IMR-90 (cell line): ENCODE measurements around the gene TSPAN16. TPM values are rescaled to one million over a fixed set of nuclear protein-coding genes. Genes with fewer than 3 reads are reported as not detected.

Experiments
- ATAC-seq: fragments of 200-7000 bp; cut with Tn5 transposase; 2 replicates; pipeline ENCODE4 v1.9.1; 2020; ENCODE audit warnings: low read depth, mild to moderate bottlenecking, moderate library complexity
- BruUV-seq: library from RNA; stranded (reverse); fragments of 400-500 nt; replicated peaks from 2 replicates; lab custom pipeline; 2021; lab: Mats Ljungman, UMichigan
- CTCF ChIA-PET: fragments of 300-600 bp; formaldehyde crosslinking; extraction: SDS; loops from one replicate; lab custom pipeline; 2021; ENCODE audit warnings: antibody characterized with exemption; lab: Yijun Ruan, JAX
- POLR2A ChIA-PET: fragments of 300-600 bp; sonication (Branson Sonifier 250); formaldehyde crosslinking; loops from one replicate; lab custom pipeline; 2022; ENCODE audit warnings: antibody characterized with exemption; ENCODE audit not compliant: unreplicated experiment; lab: Charles Lee
- DNase-seq: peaks from one replicate; pipeline ENCODE4 v3.0.0; 2013
- H2AFZ ChIP-seq: replicated peaks from 2 replicates; pipeline ENCODE3; 2013; ENCODE audit warnings: low read length, mild to moderate bottlenecking; ENCODE audit not compliant: poor library complexity
- H2AK5ac ChIP-seq: 2 replicates; pipeline ENCODE4 v1.6.1; 2013; ENCODE audit warnings: low read depth, low read length, inconsistent platforms
- H2AK9ac ChIP-seq: replicated peaks from 2 replicates; pipeline ENCODE3; 2013; ENCODE audit warnings: mild to moderate bottlenecking, low read depth, low read length, moderate library complexity; ENCODE audit not compliant: poor library complexity
- H2BK120ac ChIP-seq: 2 replicates; pipeline ENCODE4 v1.6.1; 2013; ENCODE audit warnings: low read depth, low read length, inconsistent platforms
- H2BK15ac ChIP-seq: 3 replicates; pipeline ENCODE4 v1.6.1; 2013; ENCODE audit warnings: low read depth, low read length, inconsistent platforms
- H2BK20ac ChIP-seq: 2 replicates; pipeline ENCODE4 v1.6.1; 2013; ENCODE audit warnings: low read depth, mild to moderate bottlenecking, inconsistent platforms, low read length, moderate library complexity
- H2BK5ac ChIP-seq: 2 replicates; pipeline ENCODE4 v1.6.1; 2013; ENCODE audit warnings: mild to moderate bottlenecking, low read depth, low read length, inconsistent platforms; ENCODE audit not compliant: poor library complexity, severe bottlenecking
- H3K14ac ChIP-seq: replicated peaks from 2 replicates; pipeline ENCODE4 v1.6.1; 2013; ENCODE audit warnings: low read depth, low read length, inconsistent platforms
- H3K18ac ChIP-seq: 2 replicates; pipeline ENCODE4 v1.6.1; 2013; ENCODE audit warnings: low read depth, low read length, control low read depth
- H3K23ac ChIP-seq: 2 replicates; pipeline ENCODE4 v1.6.1; 2013; ENCODE audit warnings: low read depth, low read length, inconsistent platforms
- H3K27ac ChIP-seq: 2 replicates; pipeline ENCODE4 v1.5.1; 2013; ENCODE audit warnings: mild to moderate bottlenecking, control low read depth, low read length; ENCODE audit not compliant: insufficient read depth
- H3K27me3 ChIP-seq: 2 replicates; pipeline ENCODE4 v1.6.1; 2013; ENCODE audit warnings: low read length; ENCODE audit not compliant: control insufficient read depth, insufficient read depth
- H3K36me3 ChIP-seq: 2 replicates; pipeline ENCODE4 v1.6.1; 2013; ENCODE audit warnings: low read length, mixed read lengths; ENCODE audit not compliant: control insufficient read depth, insufficient read depth
- H3K4ac ChIP-seq: 2 replicates; pipeline ENCODE4 v1.6.1; 2013; ENCODE audit warnings: low read depth, low read length, inconsistent platforms
- H3K4me1 ChIP-seq: 2 replicates; pipeline ENCODE4 v1.6.1; 2013; ENCODE audit warnings: low read length, mixed read lengths; ENCODE audit not compliant: control insufficient read depth, insufficient read depth
- H3K4me2 ChIP-seq: 2 replicates; pipeline ENCODE4 v1.6.1; 2013; ENCODE audit warnings: low read depth, mild to moderate bottlenecking, control low read depth, low read length, moderate library complexity
- H3K4me3 ChIP-seq: 2 replicates; pipeline ENCODE4 v1.5.1; 2013; ENCODE audit warnings: low read depth, mild to moderate bottlenecking, control low read depth, low read length, moderate library complexity; ENCODE audit not compliant: insufficient read depth
- H3K56ac ChIP-seq: 2 replicates; pipeline ENCODE4 v1.6.1; 2013; ENCODE audit warnings: low read length, inconsistent platforms; ENCODE audit not compliant: insufficient read depth; ENCODE audit errors: extremely low read depth
- H3K79me1 ChIP-seq, 2 experiments: 2 replicates each; pipeline ENCODE4 v1.6.1; 2013; ENCODE audit warnings: low read length in 2 of 2, inconsistent platforms in 1 of 2, low read depth in 1 of 2
- H3K9ac ChIP-seq: 2 replicates; pipeline ENCODE4 v1.6.1; 2013; ENCODE audit warnings: low read depth, low read length, control low read depth
- H3K9me1 ChIP-seq: 2 replicates; pipeline ENCODE4 v1.6.1; 2013; ENCODE audit warnings: low read length, inconsistent platforms; ENCODE audit not compliant: insufficient read depth
- H3K9me3 ChIP-seq: 2 replicates; pipeline ENCODE4 v1.6.1; 2013; ENCODE audit warnings: low read length; ENCODE audit not compliant: control insufficient read depth, insufficient read depth
- H4K20me1 ChIP-seq: 2 replicates; pipeline ENCODE4 v1.6.1; 2013; ENCODE audit warnings: low read length, inconsistent platforms; ENCODE audit not compliant: insufficient read depth
- H4K5ac ChIP-seq: 2 replicates; pipeline ENCODE4 v1.6.1; 2013; ENCODE audit warnings: mild to moderate bottlenecking, low read depth, low read length, control low read depth
- H4K8ac ChIP-seq, 2 experiments: 2 replicates each; pipeline ENCODE4 v1.6.1; 2013; ENCODE audit warnings: low read depth in 2 of 2, low read length in 2 of 2, control low read depth in 1 of 2, inconsistent platforms in 1 of 2
- H4K91ac ChIP-seq: 2 replicates; pipeline ENCODE4 v1.6.1; 2013; ENCODE audit warnings: low read depth, low read length, inconsistent platforms; ENCODE audit not compliant: insufficient read depth
- BHLHE40 ChIP-seq: fragments of 150-350 bp; IDR thresholded peaks from 2 replicates; pipeline ENCODE4 v1.6.1; 2016; ENCODE audit warnings: mild to moderate bottlenecking, low read depth, low read length
- CTCF ChIP-seq: conservative IDR thresholded peaks from 2 replicates; pipeline ENCODE4 v1.5.1; 2012; ENCODE audit warnings: mild to moderate bottlenecking, low read depth, low read length, improper control_type of control experiment
- ELK1 ChIP-seq: fragments of 150-350 bp; IDR thresholded peaks from 2 replicates; pipeline ENCODE4 v1.6.1; 2016; ENCODE audit warnings: low read depth, mild to moderate bottlenecking, low read length, moderate library complexity, borderline replicate concordance
- FOS ChIP-seq: fragments of 150-350 bp; IDR thresholded peaks from 2 replicates; pipeline ENCODE4 v1.6.1; 2016; ENCODE audit warnings: low read depth, low read length
- MAFK ChIP-seq: IDR thresholded peaks from 2 replicates; pipeline ENCODE4 v1.6.1; 2012; ENCODE audit warnings: low read depth, low read length, improper control_type of control experiment
- MAZ ChIP-seq: IDR thresholded peaks from 2 replicates; pipeline ENCODE4 v1.6.1; 2012; ENCODE audit warnings: low read depth, mild to moderate bottlenecking, low read length, improper control_type of control experiment, moderate library complexity, borderline replicate concordance
- NFE2L2 ChIP-seq: fragments of 150-350 bp; IDR thresholded peaks from 2 replicates; pipeline ENCODE4 v1.6.1; 2016; ENCODE audit warnings: low read depth, mild to moderate bottlenecking, low read length
- RAD21 ChIP-seq: IDR thresholded peaks from 2 replicates; pipeline ENCODE4 v1.6.1; 2012; ENCODE audit warnings: low read length, improper control_type of control experiment
- RCOR1 ChIP-seq: IDR thresholded peaks from 2 replicates; pipeline ENCODE4 v1.6.1; 2012; ENCODE audit warnings: mild to moderate bottlenecking, low read length, improper control_type of control experiment; ENCODE audit not compliant: insufficient replicate concordance
- RFX5 ChIP-seq: IDR thresholded peaks from 2 replicates; pipeline ENCODE4 v1.8.0; 2012; ENCODE audit warnings: low read depth, mild to moderate bottlenecking, low read length, moderate library complexity
- USF2 ChIP-seq: fragments of 150-350 bp; IDR thresholded peaks from 2 replicates; pipeline ENCODE4 v1.6.1; 2017; ENCODE audit warnings: mild to moderate bottlenecking, antibody characterized with exemption, low read length, low read depth
- WGBS, 2 experiments: methylation state at CpG; one replicate each; pipeline versions ENCODE4 v1.1.5 to v1.1.7; 2013; ENCODE audit warnings: missing lambda C conversion rate in 2 of 2; ENCODE audit not compliant: insufficient read length in 1 of 2; ENCODE audit errors: extremely low coverage in 2 of 2; 5-methylcytosine and 5-hydroxymethylcytosine counted together
- dilution Hi-C: fragments of 300-500 bp; cut with HindIII; formaldehyde crosslinking; loops from one replicate; pipeline ENCODE4 v1.14.3; 2018; ENCODE audit warnings: low sequenced_read_pairs; ENCODE audit not compliant: unreplicated experiment
- in situ Hi-C: fragments of 300-500 bp; cut with MboI; formaldehyde crosslinking; loops from 3 replicates; pipeline ENCODE4 v1.14.3; 2019; ENCODE audit warnings: low sequenced_read_pairs, inconsistent platforms, mixed read lengths
- intact Hi-C: fragments of 100-400 bp; cut with micrococcal nuclease; formaldehyde crosslinking; loops from 2 replicates; pipeline ENCODE4 v1.10.0; 2022
- polyA plus RNA-seq, 3 experiments: library from polyadenylated mRNA; depleted of rRNA; stranded (reverse); fragments of >200 nt; gene quantifications; 2 replicates each; pipeline ENCODE4 v1.2.3, GENCODE V29; 2012; ENCODE audit warnings: low replicate concordance in 1 of 3
- total RNA-seq: library from RNA; depleted of rRNA; stranded (reverse); fragments of >200 nt; gene quantifications from 2 replicates; pipeline ENCODE4 v1.2.3, GENCODE V29; 2012

The TSPAN16 gene
- total and polyA plus RNA-seq, 2 of the 4 experiments (the other 2 are of a cell fraction): not detected

- H4K5ac ChIP-seq: no peak overlapping the region
- ChIA-PET CTCF (no interaction called here), POLR2A (no interaction called here)
- H4K8ac ChIP-seq: no peak overlapping the region
- H2BK20ac ChIP-seq: no peak overlapping the region
- peaks cover 8% of the 10 kb centered on the region for H3K4me1 ChIP-seq
- H2BK5ac ChIP-seq: no peak overlapping the region
- no peak overlapping the region for H2BK120ac ChIP-seq
- H4K20me1 ChIP-seq: no peaks in the 10 kb centered on the region
- H3K14ac ChIP-seq: no peak overlapping the region
- TF ChIP-seq MAFK: no peak
- TF ChIP-seq RCOR1: no peak
- TF ChIP-seq NFE2L2: no peak
- no peak for TF ChIP-seq MAZ
- TF ChIP-seq BHLHE40: no peak
- no peak for TF ChIP-seq RAD21
- TF ChIP-seq RFX5: no peak
- TF ChIP-seq ELK1: no peak
- no peak for TF ChIP-seq USF2
- no peak for TF ChIP-seq CTCF
- no peak for TF ChIP-seq FOS
- no peak overlapping the region for H3K18ac ChIP-seq
- intact Hi-C loops: no loop called here
- peaks cover 0 to 15% of the 10 kb centered on the region in 2 experiments; a peak in 3 of 4 replicates for H3K79me1 ChIP-seq
- H3K9ac ChIP-seq: no peak overlapping the region
- H3K4me3 ChIP-seq: no peak overlapping the region
- peak overlapping the region; percentile 9 for H2AK9ac ChIP-seq
- H3K27ac ChIP-seq: no peak overlapping the region
- no peak overlapping the region for H3K56ac ChIP-seq
- peaks cover 8% of the 10 kb centered on the region for H3K9me1 ChIP-seq
- no peak overlapping the region for H3K23ac ChIP-seq
- DNase-seq (no peak), ATAC-seq (no peak)
- WGBS, 2 experiments: 95% methylated on average over 13 of the region's 14 CpGs; no CpG with 5 or more reads in 1 of the 2 experiments
- BruUV-seq: no TSS peak
- H3K4me2 ChIP-seq: no peak overlapping the region
- H2AFZ ChIP-seq: no peak overlapping the region
- in situ Hi-C loops: no loop called here
- no peak overlapping the region for H3K4ac ChIP-seq
- no peak overlapping the region for H4K91ac ChIP-seq
- no peaks in the 10 kb centered on the region for H3K9me3 ChIP-seq
- dilution Hi-C loops: no loop called here
- no peak overlapping the region for H2BK15ac ChIP-seq
- peaks cover 24% of the 10 kb centered on the region for H3K36me3 ChIP-seq
- H3K27me3 ChIP-seq: no peaks in the 10 kb centered on the region
- H2AK5ac ChIP-seq: no peak overlapping the region; the same call in 1 of the 2 replicates
Measured at GRCh38 chr19:11337080-11337479, 41.1 kb downstream of the TSPAN16 start.
